NT2/D1 (cell line): Measurements from ENCODE around the gene CDK6.

Source experiments
- SUZ12 ChIP-seq: IDR thresholded peaks from 2 replicates; pipeline ENCODE4 v1.6.1; 2011; ENCODE audit not compliant: insufficient read length, insufficient read depth; ENCODE audit errors: extremely low read depth
- YY1 ChIP-seq: IDR thresholded peaks from 2 replicates; pipeline ENCODE4 v1.6.1; 2011; ENCODE audit not compliant: insufficient read length, insufficient read depth
- ZNF274 ChIP-seq: IDR thresholded peaks from 2 replicates; pipeline ENCODE4 v1.6.1; 2011; ENCODE audit warnings: mild to moderate bottlenecking, low read depth, low read length

- TF ChIP-seq SUZ12, result no peak
- TF ChIP-seq ZNF274, result no peak
- no peak for TF ChIP-seq YY1
These were observed 192.6 kb downstream of the CDK6 start for GRCh38 chr7:92643821-92644220.
